ENCODE data around the gene LGALS3. TPM values are rescaled to one million over a fixed set of nuclear protein-coding genes. Genes with fewer than 3 reads are reported as not detected.
"Not testable (repeated sequence)": the region's sequence is repeated elsewhere in the genome, so short reads cannot be mapped to it uniquely, and the experiment has no call there.

The LGALS3 gene
- total RNA-seq (100 to 1,000 TPM; 139 to 186 (median 164) TPM), polyA plus RNA-seq (271 TPM)
- long read RNA-seq, donor 1, transcript LGALS3-201 (6 exons, 1,146 nt), result major isoform, 249 of 272 reads
- long read RNA-seq, donor 1, partial matches to known transcripts, result 2 of 272 reads
- long read RNA-seq, donor 1, other reads (novel, unspliced or antisense), result 18 of 272 reads
- long read RNA-seq, donor 2, transcript LGALS3-201 (6 exons, 1,146 nt), result major isoform, 207 of 231 reads
- long read RNA-seq, donor 2, transcript LGALS3-207 (4 exons, 1,734 nt), result minor isoform, 5 of 231 reads
- long read RNA-seq, donor 2, partial matches to known transcripts, result 2 of 231 reads
- long read RNA-seq, donor 2, other reads (novel, unspliced or antisense), result 17 of 231 reads
- long read RNA-seq, donor 3, transcript LGALS3-201 (6 exons, 1,146 nt), result major isoform, 140 of 158 reads
- long read RNA-seq, donor 3, partial matches to known transcripts, result 2 of 158 reads
- long read RNA-seq, donor 3, other reads (novel, unspliced or antisense), result 12 of 158 reads
- long read RNA-seq, donor 4, transcript LGALS3-201 (6 exons, 1,146 nt), result major isoform, 113 of 129 reads
- long read RNA-seq, donor 4, partial matches to known transcripts, result 1 of 129 reads
- long read RNA-seq, donor 4, other reads (novel, unspliced or antisense), result 13 of 129 reads

GRCh38 chr14:55129086-55129427 lies at the start of gene LGALS3:
Gene LGALS3 (plus strand): TSS chr14:55129252. CDS start chr14:55137374, 8,122 bp downstream.
- under 1% methylated on average over 49 of the region's 50 CpGs for WGBS
- peak; percentile 92 for ATAC-seq
- peak; percentile 87 to 95 (median 94) for DNase-seq
- intact Hi-C loops (cut with DNase I), result no loop called here
- Histone ChIP-seq H3K9me3 (ENCODE audit: control insufficient read depth, low read length) (no peaks in the 10 kb centered on the region), H3K4me3 (ENCODE audit: low read length) (peak within 1 kb of the TSS; percentile 88), H3K4me1 (ENCODE audit: control insufficient read depth, insufficient read depth, low read length) (peaks cover 16% of the 10 kb centered on the region), H3K27ac (ENCODE audit: low read length) (peak within 1 kb of the TSS; percentile 99), H3K27me3 (ENCODE audit: control insufficient read depth, insufficient read depth) (no peaks in the 10 kb centered on the region)

DNA sequence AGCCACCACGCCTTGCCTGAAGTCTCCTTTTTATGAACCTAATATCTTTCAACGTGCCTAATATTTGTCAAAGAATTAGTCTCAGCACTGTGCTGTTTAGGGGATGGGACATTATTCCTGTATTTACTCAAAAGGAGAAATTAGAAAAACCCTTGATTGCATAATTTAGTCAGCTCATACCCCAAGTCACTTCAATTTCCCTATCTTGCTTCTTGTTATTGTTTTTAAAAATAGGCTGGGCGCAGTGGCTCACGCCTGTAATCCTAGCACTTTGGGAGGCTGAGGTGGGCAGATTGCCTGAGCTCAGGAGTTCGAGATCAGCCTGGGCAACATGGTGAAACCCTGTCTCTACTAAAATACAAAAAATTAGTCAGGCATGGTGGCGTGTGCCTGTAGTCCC lies 49.1 kb upstream of the LGALS3 start:
- 86% methylated on average over 6 of the region's 6 CpGs for WGBS
- H3K27ac ChIP-seq (ENCODE audit: low read length), result not testable (repeated sequence)

DNA sequence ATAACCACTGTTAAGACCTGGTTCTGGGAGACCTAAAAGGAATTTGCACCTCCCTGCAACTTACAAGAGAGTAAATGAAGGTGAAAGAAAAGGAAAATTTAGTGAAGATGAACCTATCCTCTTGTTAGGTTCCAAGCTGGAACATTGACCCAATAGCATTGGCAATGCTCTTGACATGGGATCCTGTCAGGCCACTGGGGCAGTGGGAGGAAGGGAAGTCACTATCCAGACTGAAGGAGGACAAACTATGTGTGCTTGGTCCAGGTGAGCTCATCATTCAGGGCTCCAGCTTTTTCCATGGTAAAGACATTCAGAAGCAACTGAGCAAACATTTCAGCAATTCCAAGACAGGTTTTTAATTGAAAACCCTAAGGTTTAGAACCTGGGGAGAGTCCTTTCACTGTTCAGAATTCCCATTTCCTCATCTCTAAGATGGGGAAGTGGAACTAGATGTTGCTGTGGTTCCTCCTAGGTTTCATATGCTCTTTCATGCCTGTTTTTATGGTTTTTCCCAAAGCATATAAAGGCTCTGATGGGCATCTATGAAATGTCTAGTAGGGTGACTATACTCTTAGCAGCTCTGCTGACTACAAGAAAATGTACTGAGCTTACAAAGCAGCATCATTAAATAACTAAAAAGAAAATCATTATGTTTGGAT lies 44.5 kb upstream of the LGALS3 start:
- intact Hi-C loops (cut with DNase I), result no loop called here
- Histone ChIP-seq H3K4me1 (ENCODE audit: control insufficient read depth, insufficient read depth, low read length) (no peaks in the 10 kb centered on the region), H3K27ac (ENCODE audit: low read length) (no peak overlapping the region), H3K9me3 (ENCODE audit: control insufficient read depth, low read length) (no peaks in the 10 kb centered on the region), H3K27me3 (ENCODE audit: control insufficient read depth, insufficient read depth) (no peaks in the 10 kb centered on the region), H3K4me3 (ENCODE audit: low read length) (no peak overlapping the region)
- DNase-seq (no peak), ATAC-seq (no peak)

More for the DNA sequence above, 49.1 kb upstream of the LGALS3 start:
- H3K4me1 ChIP-seq (ENCODE audit: control insufficient read depth, insufficient read depth, low read length); H3K4me3 ChIP-seq (ENCODE audit: low read length); intact Hi-C loops (cut with DNase I); H3K9me3 ChIP-seq (ENCODE audit: control insufficient read depth, low read length); H3K27me3 ChIP-seq (ENCODE audit: control insufficient read depth, insufficient read depth); DNase-seq; ATAC-seq: not testable (repeated sequence)

DNA sequence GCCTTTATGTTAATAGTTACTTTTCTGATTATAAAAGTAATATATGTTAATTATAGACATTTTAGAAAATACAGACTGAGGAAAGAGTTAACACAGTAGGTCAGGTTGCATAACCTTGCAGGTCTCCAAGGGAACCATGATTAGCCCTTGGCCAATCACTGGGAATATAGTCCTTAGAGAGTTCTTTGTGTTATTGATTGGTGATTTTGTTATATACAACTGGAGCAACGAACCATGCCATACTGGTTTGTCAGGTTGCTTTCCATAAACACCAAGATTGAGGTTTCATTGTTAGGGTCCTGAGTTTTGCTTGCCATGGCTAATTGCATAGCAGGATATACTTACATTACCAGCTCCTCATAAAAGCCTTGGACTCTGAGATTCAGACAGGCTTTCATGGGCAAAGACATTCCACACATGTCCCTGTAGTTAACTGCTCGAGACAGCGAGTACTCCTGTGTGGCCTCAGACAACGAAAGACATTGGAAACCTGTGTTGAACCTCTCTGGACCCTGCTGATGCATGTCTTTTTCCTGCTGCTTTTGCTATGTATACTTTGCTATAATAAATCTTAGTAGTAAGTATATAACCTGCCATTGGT lies 43.9 kb upstream of the LGALS3 start:
- 82% methylated on average over 4 of the region's 4 CpGs for WGBS
- no peak for ATAC-seq
- intact Hi-C loops (cut with DNase I), result no loop called here

GRCh38 chr14:55086938-55087337 lies 42.1 kb upstream of the LGALS3 start:
- no peaks in the 10 kb centered on the region for H3K27me3 ChIP-seq (ENCODE audit: control insufficient read depth, insufficient read depth)
- no peaks in the 10 kb centered on the region for H3K9me3 ChIP-seq (ENCODE audit: control insufficient read depth, low read length)
- no peak overlapping the region for H3K4me3 ChIP-seq (ENCODE audit: low read length)
- ATAC-seq (no peak), DNase-seq (no peak)
- intact Hi-C loops (cut with DNase I), result no loop called here
- H3K4me1 ChIP-seq (ENCODE audit: control insufficient read depth, insufficient read depth, low read length), result no peaks in the 10 kb centered on the region
- 89% methylated on average over 9 of the region's 9 CpGs for WGBS
- H3K27ac ChIP-seq (ENCODE audit: low read length), result no peak overlapping the region

More for the DNA sequence above, 43.9 kb upstream of the LGALS3 start:
- no peak overlapping the region for H3K4me3 ChIP-seq (ENCODE audit: low read length)
- H3K27me3 ChIP-seq (ENCODE audit: control insufficient read depth, insufficient read depth), result no peaks in the 10 kb centered on the region
- DNase-seq, result no peak
- H3K9me3 ChIP-seq (ENCODE audit: control insufficient read depth, low read length), result no peaks in the 10 kb centered on the region
- H3K27ac ChIP-seq (ENCODE audit: low read length), result no peak overlapping the region
- H3K4me1 ChIP-seq (ENCODE audit: control insufficient read depth, insufficient read depth, low read length), result no peaks in the 10 kb centered on the region

GRCh38 chr14:55088356-55088755 lies 40.7 kb upstream of the LGALS3 start:
- no peak for DNase-seq
- no peak for ATAC-seq
- no peaks in the 10 kb centered on the region for H3K4me1 ChIP-seq (ENCODE audit: control insufficient read depth, insufficient read depth, low read length)
- H3K9me3 ChIP-seq (ENCODE audit: control insufficient read depth, low read length), result no peaks in the 10 kb centered on the region
- H3K27me3 ChIP-seq (ENCODE audit: control insufficient read depth, insufficient read depth), result no peaks in the 10 kb centered on the region
- intact Hi-C loops (cut with DNase I), result no loop called here
- H3K27ac ChIP-seq (ENCODE audit: low read length), result no peak overlapping the region
- no peak overlapping the region for H3K4me3 ChIP-seq (ENCODE audit: low read length)

DNA sequence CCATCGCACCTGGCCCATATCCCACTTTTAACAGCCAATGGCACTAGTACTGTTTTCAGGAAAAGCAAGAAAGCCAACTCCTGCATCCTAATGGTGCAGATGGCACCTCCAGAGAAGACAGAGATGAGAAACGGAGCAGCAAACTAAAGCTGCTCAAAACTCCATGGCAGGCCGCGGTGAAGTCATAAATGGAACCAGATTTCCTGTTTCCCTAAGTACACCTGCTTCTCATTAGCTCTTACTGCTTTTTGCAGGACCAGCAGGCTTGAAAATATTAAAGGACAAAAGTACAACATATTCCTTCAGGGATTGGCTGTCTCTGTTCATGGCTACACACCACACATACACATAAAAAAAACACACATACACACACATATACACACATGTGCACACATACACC lies 36.7 kb upstream of the LGALS3 start:
- intact Hi-C loops (cut with DNase I), result loop anchor here in 3 of 4 donors (5.0 kb wide), 2 partner anchors 40 to 65 kb away; no protein-coding TSS in a partner anchor
- ATAC-seq, result no peak
- Histone ChIP-seq H3K4me1 (ENCODE audit: control insufficient read depth, insufficient read depth, low read length) (no peaks in the 10 kb centered on the region), H3K9me3 (ENCODE audit: control insufficient read depth, low read length) (no peaks in the 10 kb centered on the region), H3K27ac (ENCODE audit: low read length) (no peak overlapping the region), H3K4me3 (ENCODE audit: low read length) (no peak overlapping the region), H3K27me3 (ENCODE audit: control insufficient read depth, insufficient read depth) (no peaks in the 10 kb centered on the region)
- DNase-seq, result no peak
- WGBS, result 76% methylated on average over 4 of the region's 4 CpGs

DNA sequence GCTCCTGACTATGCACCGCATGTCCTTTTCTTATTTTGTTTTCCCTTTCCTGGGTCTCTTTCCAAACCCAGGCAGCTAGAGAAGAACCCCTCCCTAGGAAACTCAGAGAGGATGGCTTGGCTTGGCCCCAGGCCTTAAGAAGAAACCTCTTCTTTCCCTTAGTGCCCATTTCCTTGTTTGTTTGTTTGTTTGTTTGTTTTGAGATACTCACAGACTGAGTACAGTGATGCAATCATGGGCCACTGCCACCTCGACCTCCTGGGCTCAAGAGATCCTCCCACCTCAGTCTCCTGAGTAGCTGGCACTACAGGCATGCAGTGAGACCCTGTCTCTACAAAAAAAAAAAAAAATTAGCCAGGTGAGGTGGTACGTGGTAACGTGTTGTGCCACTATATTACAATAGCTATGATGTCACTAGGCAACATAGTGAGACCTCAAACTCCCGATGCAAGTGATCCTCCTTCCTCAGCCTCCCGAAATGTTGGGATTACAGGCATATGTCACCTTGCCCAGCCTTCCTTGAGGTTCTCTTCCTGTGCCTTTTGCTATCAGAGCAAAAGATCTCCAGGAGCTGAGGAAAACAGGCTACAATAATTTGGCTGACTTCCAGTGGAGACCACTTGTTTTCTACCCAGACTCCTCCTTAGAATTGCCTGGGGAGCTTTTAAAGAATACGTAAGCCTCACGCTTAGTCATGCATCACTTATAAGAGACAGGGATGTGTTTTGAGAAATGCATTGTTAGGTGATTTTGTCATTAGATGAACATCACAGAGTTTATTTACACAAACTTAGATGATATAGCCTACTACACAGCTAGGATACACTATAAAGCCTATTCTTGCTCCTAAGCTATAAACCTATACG lies 34.5 kb upstream of the LGALS3 start:
- 77% methylated on average over 9 of the region's 9 CpGs for WGBS
- Histone ChIP-seq H3K27ac (ENCODE audit: low read length) (no peak overlapping the region), H3K27me3 (ENCODE audit: control insufficient read depth, insufficient read depth) (no peaks in the 10 kb centered on the region), H3K9me3 (ENCODE audit: control insufficient read depth, low read length) (no peaks in the 10 kb centered on the region), H3K4me3 (ENCODE audit: low read length) (no peak overlapping the region), H3K4me1 (ENCODE audit: control insufficient read depth, insufficient read depth, low read length) (peaks cover 3% of the 10 kb centered on the region)
- intact Hi-C loops (cut with DNase I), result loop anchor here (5.0 kb wide), 2 partner anchors 38 to 63 kb away; no protein-coding TSS in a partner anchor
- ATAC-seq (no peak), DNase-seq (no peak)

DNA sequence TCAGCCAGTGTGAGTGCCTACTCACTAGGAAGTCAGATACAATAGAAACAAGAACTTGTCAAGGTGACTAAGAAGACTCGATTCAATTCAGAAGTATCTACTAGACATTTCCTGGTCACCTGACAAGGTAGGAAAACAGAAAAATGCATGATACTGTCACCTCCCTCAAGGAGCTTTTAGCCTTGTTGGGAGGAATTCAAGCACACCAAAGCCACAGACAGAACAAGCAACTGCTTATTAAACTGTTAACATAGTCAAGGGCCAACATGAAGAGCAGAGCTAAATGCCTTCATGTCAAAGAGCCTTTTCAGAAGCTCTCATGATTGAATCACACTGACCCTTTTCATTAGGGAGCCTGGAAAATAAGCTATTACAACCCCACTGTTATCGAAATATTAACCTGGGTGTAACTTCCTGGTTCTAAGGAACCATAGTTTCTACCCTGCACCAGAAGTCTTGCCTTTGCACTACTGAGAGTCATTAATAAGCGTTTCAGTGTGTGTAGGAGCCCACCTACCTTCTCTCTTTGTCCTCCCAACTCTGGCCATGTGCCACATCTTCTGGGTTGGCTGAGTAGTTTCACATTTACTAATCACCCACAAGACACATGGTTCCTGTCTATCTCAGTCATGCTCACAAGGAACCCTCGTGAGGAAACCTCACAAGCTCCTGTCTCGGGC lies 31.0 kb upstream of the LGALS3 start:
- ATAC-seq, result no peak
- no peaks in the 10 kb centered on the region for H3K27me3 ChIP-seq (ENCODE audit: control insufficient read depth, insufficient read depth)
- H3K27ac ChIP-seq (ENCODE audit: low read length), result peak overlapping the region; percentile 39
- H3K4me1 ChIP-seq (ENCODE audit: control insufficient read depth, insufficient read depth, low read length), result peaks cover 8% of the 10 kb centered on the region
- 58% methylated on average over 5 of the region's 5 CpGs for WGBS
- H3K4me3 ChIP-seq (ENCODE audit: low read length), result no peak overlapping the region
- H3K9me3 ChIP-seq (ENCODE audit: control insufficient read depth, low read length), result no peaks in the 10 kb centered on the region
- intact Hi-C loops (cut with DNase I), result loop anchor here in 2 of 4 donors (5.0 kb wide), 1 partner anchor 34 kb away; no protein-coding TSS in a partner anchor
- DNase-seq, result no peak

DNA sequence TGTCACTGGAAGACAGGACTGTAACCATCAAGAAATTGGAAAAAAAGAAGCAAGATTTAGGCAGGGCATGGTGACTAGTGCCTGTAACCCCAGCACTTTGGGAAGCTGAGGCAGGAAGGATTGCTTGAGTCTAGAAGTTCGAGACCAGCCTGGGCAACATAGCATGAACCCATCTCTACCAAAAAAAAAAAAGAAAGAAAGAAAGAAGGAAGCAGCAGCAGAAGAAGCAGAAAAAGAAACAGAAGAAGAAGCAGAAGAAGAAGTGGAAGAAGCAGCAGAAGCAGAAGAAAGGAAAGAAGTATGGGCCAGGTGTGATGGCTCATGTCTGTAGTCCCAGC lies 30.5 kb upstream of the LGALS3 start:
- no peaks in the 10 kb centered on the region for H3K27me3 ChIP-seq (ENCODE audit: control insufficient read depth, insufficient read depth)
- H3K4me3 ChIP-seq (ENCODE audit: low read length), result no peak overlapping the region
- peak overlapping the region; percentile 39 for H3K27ac ChIP-seq (ENCODE audit: low read length)
- intact Hi-C loops (cut with DNase I), result loop anchor here in 2 of 4 donors (5.0 kb wide), 1 partner anchor 34 kb away; no protein-coding TSS in a partner anchor
- 91% methylated on average over 1 of the region's 1 CpG for WGBS
- DNase-seq (no peak), ATAC-seq (no peak)
- no peaks in the 10 kb centered on the region for H3K9me3 ChIP-seq (ENCODE audit: control insufficient read depth, low read length)
- H3K4me1 ChIP-seq (ENCODE audit: control insufficient read depth, insufficient read depth, low read length), result peaks cover 13% of the 10 kb centered on the region
